Measurements from ENCODE around the gene SRGAP1. TPM values are rescaled to one million over a fixed set of nuclear protein-coding genes. Genes with fewer than 3 reads are reported as not detected.

Gene SRGAP1
- total and polyA plus RNA-seq, 2 of the 4 experiments (the other 2 are of a cell fraction), result 10.0 to 10.2 TPM

DNA sequence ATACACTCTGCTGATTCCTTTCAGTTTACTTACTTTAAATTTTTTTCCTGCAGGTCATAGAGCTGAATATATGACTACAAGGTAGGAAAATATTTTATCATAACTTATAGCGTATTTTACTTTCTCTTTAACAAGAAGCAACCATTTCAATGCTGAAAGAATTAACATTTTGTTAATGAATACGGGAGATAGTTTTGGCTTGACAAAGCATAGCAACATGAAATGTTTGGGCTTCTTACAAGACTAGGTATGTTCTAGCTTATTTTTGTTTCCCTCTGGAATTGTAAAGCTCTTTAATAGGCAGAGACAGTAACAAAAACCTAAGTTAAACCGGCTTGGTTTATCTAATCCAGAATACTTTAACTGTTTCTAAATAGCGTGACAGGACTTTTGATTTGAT, 242.4 kb downstream of the SRGAP1 start:
- CTCF ChIA-PET, result interaction anchor here (0.9 to 1.5 kb wide), 3 partner anchors 10 to 242 kb away, joined by 3 to 7 read pairs (median 3); partner anchors contain the start of gene SRGAP1
- no peak overlapping the region for H2BK20ac ChIP-seq (ENCODE audit: low read depth, low read length)
- TF ChIP-seq, protein P1, sequence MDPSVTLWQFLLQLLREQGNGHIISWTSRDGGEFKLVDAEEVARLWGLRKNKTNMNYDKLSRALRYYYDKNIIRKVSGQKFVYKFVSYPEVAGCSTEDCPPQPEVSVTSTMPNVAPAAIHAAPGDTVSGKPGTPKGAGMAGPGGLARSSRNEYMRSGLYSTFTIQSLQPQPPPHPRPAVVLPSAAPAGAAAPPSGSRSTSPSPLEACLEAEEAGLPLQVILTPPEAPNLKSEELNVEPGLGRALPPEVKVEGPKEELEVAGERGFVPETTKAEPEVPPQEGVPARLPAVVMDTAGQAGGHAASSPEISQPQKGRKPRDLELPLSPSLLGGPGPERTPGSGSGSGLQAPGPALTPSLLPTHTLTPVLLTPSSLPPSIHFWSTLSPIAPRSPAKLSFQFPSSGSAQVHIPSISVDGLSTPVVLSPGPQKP (IDR thresholded peaks at IDR 0.05; ENCODE audit: borderline replicate concordance, low read depth, low read length), result no peak
- TF ChIP-seq MXI1 (IDR thresholded peaks at IDR 0.05; ENCODE audit: borderline replicate concordance, low read depth, low read length) (no peak), RAD21 (IDR thresholded peaks at IDR 0.05; ENCODE audit: low read length) (no peak), FOS (IDR thresholded peaks at IDR 0.05; ENCODE audit: low read depth, low read length) (no peak), CHD1 (IDR thresholded peaks at IDR 0.05; ENCODE audit: low read depth, low read length) (no peak)
- TF ChIP-seq, protein P2, sequence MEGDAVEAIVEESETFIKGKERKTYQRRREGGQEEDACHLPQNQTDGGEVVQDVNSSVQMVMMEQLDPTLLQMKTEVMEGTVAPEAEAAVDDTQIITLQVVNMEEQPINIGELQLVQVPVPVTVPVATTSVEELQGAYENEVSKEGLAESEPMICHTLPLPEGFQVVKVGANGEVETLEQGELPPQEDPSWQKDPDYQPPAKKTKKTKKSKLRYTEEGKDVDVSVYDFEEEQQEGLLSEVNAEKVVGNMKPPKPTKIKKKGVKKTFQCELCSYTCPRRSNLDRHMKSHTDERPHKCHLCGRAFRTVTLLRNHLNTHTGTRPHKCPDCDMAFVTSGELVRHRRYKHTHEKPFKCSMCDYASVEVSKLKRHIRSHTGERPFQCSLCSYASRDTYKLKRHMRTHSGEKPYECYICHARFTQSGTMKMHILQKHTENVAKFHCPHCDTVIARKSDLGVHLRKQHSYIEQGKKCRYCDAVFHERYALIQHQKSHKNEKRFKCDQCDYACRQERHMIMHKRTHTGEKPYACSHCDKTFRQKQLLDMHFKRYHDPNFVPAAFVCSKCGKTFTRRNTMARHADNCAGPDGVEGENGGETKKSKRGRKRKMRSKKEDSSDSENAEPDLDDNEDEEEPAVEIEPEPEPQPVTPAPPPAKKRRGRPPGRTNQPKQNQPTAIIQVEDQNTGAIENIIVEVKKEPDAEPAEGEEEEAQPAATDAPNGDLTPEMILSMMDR (conservative IDR thresholded peaks at IDR 0.05; ENCODE audit: low read depth, low read length), result no peak
- no peak overlapping the region for H3K4me3 ChIP-seq (ENCODE audit: insufficient read depth, low read depth, low read length)
- H4K91ac ChIP-seq (ENCODE audit: insufficient read depth, low read depth, low read length), result no peak overlapping the region
- no peak overlapping the region for H2AK9ac ChIP-seq (replicated peaks; ENCODE audit: low read depth, low read length, poor library complexity)
- H3K23ac ChIP-seq (ENCODE audit: low read depth, low read length), result peak overlapping the region; percentile 17; the same call in 1 of the 2 replicates
- BruUV-seq (replicated peaks), result no TSS peak
- H3K4me2 ChIP-seq (ENCODE audit: low read depth, low read length), result peak overlapping the region; percentile 46; the same call in 1 of the 2 replicates
- dilution Hi-C loops (cut with HindIII; ENCODE audit: low sequenced_read_pairs, unreplicated experiment), result no loop called here
- ATAC-seq (ENCODE audit: low read depth) (no peak), DNase-seq (peak; percentile 34)
- H3K56ac ChIP-seq (ENCODE audit: extremely low read depth, insufficient read depth, low read length), result no peak overlapping the region
- in situ Hi-C loops (cut with MboI; ENCODE audit: low sequenced_read_pairs), result no loop called here
- WGBS, 2 experiments (ENCODE audit: extremely low coverage in 2 of 2, insufficient read length in 1 of 2), result no CpG with 5 or more reads among the region's 4 CpGs
- H4K5ac ChIP-seq (ENCODE audit: low read depth, low read length), result no peak overlapping the region
- no peak overlapping the region for H3K18ac ChIP-seq (ENCODE audit: low read depth, low read length)
- no peak overlapping the region for H2AFZ ChIP-seq (replicated peaks; ENCODE audit: low read length, poor library complexity)
- H2AK5ac ChIP-seq (ENCODE audit: low read depth, low read length), result no peak overlapping the region
- peaks cover 20% of the 10 kb centered on the region for H3K9me1 ChIP-seq (ENCODE audit: insufficient read depth, low read length)
- H3K9ac ChIP-seq (ENCODE audit: low read depth, low read length), result no peak overlapping the region
- peaks cover 25% of the 10 kb centered on the region for H3K4me1 ChIP-seq (ENCODE audit: control insufficient read depth, insufficient read depth, low read length)
- no peak overlapping the region for H3K14ac ChIP-seq (replicated peaks; ENCODE audit: low read depth, low read length)
- no peak overlapping the region for H2BK120ac ChIP-seq (ENCODE audit: low read depth, low read length)
- H3K36me3 ChIP-seq (ENCODE audit: control insufficient read depth, insufficient read depth, low read length), result peaks cover 13% of the 10 kb centered on the region
- no peaks in the 10 kb centered on the region for H3K9me3 ChIP-seq (ENCODE audit: control insufficient read depth, insufficient read depth, low read length)
- H2BK15ac ChIP-seq (ENCODE audit: low read depth, low read length), result no peak overlapping the region
- H4K8ac ChIP-seq (ENCODE audit: low read depth in 2 of 2, low read length in 2 of 2), result no peak overlapping the region; a peak in 1 of 4 replicates
- no peaks in the 10 kb centered on the region for H4K20me1 ChIP-seq (ENCODE audit: insufficient read depth, low read length)
- H3K79me1 ChIP-seq (ENCODE audit: low read depth in 1 of 2, low read length in 2 of 2), result peaks cover 21 to 55% of the 10 kb centered on the region in 2 experiments
- POLR2A ChIA-PET (ENCODE audit: unreplicated experiment), result interaction anchor here (0.7 kb wide), 1 partner anchor 317 kb away, joined by 4 read pairs; the partner anchor contains the start of gene XPOT
- peak overlapping the region; percentile 50; the same call in 1 of the 2 replicates for H3K27ac ChIP-seq (ENCODE audit: insufficient read depth, low read length)
- intact Hi-C loops (cut with micrococcal nuclease), result loop anchor here (5.0 kb wide), 1 partner anchor 245 kb away; the partner anchor contains the start of gene SRGAP1
- H3K4ac ChIP-seq (ENCODE audit: low read depth, low read length), result peak overlapping the region; percentile 47; the same call in 1 of the 2 replicates
- H2BK5ac ChIP-seq (ENCODE audit: low read depth, low read length, poor library complexity, severe bottlenecking), result peak overlapping the region; percentile 94
- H3K27me3 ChIP-seq (ENCODE audit: control insufficient read depth, insufficient read depth, low read length), result no peaks in the 10 kb centered on the region
